ENCODE measurements around the gene CMYA5. TPM values are rescaled to one million over a fixed set of nuclear protein-coding genes. Genes with fewer than 3 reads are reported as not detected.

The CMYA5 gene
- total and polyA plus RNA-seq, 7 donors = 0.46 to 21.0 (median 5.2) TPM

GRCh38 chr5:79811904-79812303, 122.3 kb downstream of the CMYA5 start:
- 93 to 95% methylated on average over 3 of the region's 3 CpGs for WGBS, 2 donors
- no peak for DNase-seq
- no peak for TF ChIP-seq POLR2A (IDR thresholded peaks at IDR 0.05)
- TF ChIP-seq, protein P1, sequence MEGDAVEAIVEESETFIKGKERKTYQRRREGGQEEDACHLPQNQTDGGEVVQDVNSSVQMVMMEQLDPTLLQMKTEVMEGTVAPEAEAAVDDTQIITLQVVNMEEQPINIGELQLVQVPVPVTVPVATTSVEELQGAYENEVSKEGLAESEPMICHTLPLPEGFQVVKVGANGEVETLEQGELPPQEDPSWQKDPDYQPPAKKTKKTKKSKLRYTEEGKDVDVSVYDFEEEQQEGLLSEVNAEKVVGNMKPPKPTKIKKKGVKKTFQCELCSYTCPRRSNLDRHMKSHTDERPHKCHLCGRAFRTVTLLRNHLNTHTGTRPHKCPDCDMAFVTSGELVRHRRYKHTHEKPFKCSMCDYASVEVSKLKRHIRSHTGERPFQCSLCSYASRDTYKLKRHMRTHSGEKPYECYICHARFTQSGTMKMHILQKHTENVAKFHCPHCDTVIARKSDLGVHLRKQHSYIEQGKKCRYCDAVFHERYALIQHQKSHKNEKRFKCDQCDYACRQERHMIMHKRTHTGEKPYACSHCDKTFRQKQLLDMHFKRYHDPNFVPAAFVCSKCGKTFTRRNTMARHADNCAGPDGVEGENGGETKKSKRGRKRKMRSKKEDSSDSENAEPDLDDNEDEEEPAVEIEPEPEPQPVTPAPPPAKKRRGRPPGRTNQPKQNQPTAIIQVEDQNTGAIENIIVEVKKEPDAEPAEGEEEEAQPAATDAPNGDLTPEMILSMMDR (IDR thresholded peaks at IDR 0.05) = no peak
- no peak for TF ChIP-seq EP300 (IDR thresholded peaks at IDR 0.05)
- TF ChIP-seq POLR2AphosphoS5 (IDR thresholded peaks at IDR 0.05) = no peak
- intact Hi-C loops (cut with DNase I) = no loop called here
- H3K27me3 ChIP-seq = no peaks in the 10 kb centered on the region
- H3K27ac ChIP-seq = no peak overlapping the region
- no peaks in the 10 kb centered on the region for H3K4me1 ChIP-seq
- H3K4me3 ChIP-seq = no peak overlapping the region
- H3K9me3 ChIP-seq = no peaks in the 10 kb centered on the region
- H3K36me3 ChIP-seq = no peaks in the 10 kb centered on the region

DNA sequence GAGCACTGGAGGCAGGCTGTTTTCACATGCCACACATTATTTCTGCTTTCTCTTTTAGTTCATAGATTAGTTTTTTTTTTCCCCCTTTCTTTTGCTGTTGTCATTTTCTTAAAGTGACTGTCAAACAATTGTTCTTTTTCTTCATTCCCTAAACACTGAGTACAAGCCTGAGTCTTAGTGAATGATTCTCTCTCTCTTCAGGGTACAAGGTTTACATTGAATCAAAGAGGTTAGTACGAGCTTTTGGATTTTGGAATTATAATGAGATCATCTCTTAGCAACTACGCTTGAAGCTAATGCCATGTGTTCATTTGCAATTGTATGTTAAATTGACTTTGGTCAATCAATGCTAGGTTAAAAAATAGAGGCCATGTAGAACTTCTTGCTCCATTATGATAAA, 125.1 kb downstream of the CMYA5 start:
- Histone ChIP-seq H3K4me3 (no peak overlapping the region), H3K36me3 (no peaks in the 10 kb centered on the region), H3K9me3 (no peaks in the 10 kb centered on the region), H3K27ac (no peak overlapping the region), H3K4me1 (no peaks in the 10 kb centered on the region), H3K27me3 (no peaks in the 10 kb centered on the region)
- WGBS, 2 donors = 67 to 84% methylated on average over 2 of the region's 2 CpGs
- intact Hi-C loops (cut with DNase I) = no loop called here
- no peak for DNase-seq
- TF ChIP-seq, protein P1 (IDR thresholded peaks at IDR 0.05) = no peak
- TF ChIP-seq POLR2A (IDR thresholded peaks at IDR 0.05) (no peak), POLR2AphosphoS5 (IDR thresholded peaks at IDR 0.05) (no peak), EP300 (IDR thresholded peaks at IDR 0.05) (no peak)

DNA sequence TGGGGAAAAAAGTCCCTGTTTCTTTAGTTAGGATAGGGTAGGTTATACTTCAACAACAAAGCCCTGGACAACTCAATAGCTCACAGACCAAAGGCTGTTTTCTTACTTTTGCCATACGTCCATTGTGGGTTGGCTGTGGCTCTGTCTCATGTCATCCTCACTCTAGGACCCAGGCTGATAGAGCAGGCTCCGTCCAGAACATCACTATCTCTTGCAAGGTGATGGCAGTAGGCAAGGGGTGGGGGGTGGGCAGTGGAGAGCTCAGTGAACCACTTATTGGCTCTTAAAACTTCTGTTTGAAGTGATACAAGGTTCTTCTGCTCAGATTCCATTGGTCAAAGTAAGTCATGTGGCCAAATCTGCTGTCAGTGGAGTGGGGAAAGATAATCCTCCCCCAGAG, 126.4 kb downstream of the CMYA5 start:
- intact Hi-C loops (cut with DNase I) = no loop called here
- Histone ChIP-seq H3K4me1 (no peaks in the 10 kb centered on the region), H3K9me3 (no peaks in the 10 kb centered on the region), H3K27ac (no peak overlapping the region), H3K36me3 (no peaks in the 10 kb centered on the region), H3K4me3 (no peak overlapping the region), H3K27me3 (no peaks in the 10 kb centered on the region)
- WGBS, 2 donors = 88 to 95% methylated on average over 2 of the region's 2 CpGs
- no peak for DNase-seq
- no peak for TF ChIP-seq POLR2AphosphoS5 (IDR thresholded peaks at IDR 0.05)

DNA sequence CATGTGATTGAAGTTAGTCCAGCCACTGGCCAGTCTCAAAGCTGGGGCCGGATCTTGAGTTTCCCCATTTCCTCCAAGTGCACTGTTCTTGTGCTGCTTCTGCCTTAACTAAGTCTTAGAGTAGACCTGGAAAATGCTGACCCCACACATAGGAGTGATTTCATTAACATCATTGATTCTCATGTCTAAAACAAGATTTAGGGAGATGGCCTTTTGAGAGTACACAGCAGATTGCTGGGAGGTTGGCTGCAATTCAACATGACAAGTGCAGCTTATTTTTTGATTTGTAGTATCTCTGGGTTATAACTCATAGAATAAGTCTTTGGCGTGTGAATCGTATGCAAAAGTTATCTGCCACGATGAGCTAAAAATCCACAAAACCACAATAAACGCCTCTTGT, 131.0 kb downstream of the CMYA5 start:
- 76 to 84% methylated on average over 5 of the region's 5 CpGs for WGBS, 2 donors
- no peak overlapping the region for H3K27ac ChIP-seq
- no peaks in the 10 kb centered on the region for H3K9me3 ChIP-seq
- no peaks in the 10 kb centered on the region for H3K36me3 ChIP-seq
- no peak overlapping the region for H3K4me3 ChIP-seq
- intact Hi-C loops (cut with DNase I) = no loop called here
- DNase-seq = no peak
- H3K4me1 ChIP-seq = no peaks in the 10 kb centered on the region
- no peaks in the 10 kb centered on the region for H3K27me3 ChIP-seq
- TF ChIP-seq EP300 (IDR thresholded peaks at IDR 0.05) = no peak
- TF ChIP-seq POLR2A (IDR thresholded peaks at IDR 0.05) = no peak
- TF ChIP-seq, protein P1 (IDR thresholded peaks at IDR 0.05) = no peak
- TF ChIP-seq POLR2AphosphoS5 (IDR thresholded peaks at IDR 0.05) = no peak

GRCh38 chr5:79824444-79824843, 134.8 kb downstream of the CMYA5 start:
- Histone ChIP-seq H3K27ac (no peak overlapping the region), H3K4me3 (no peak overlapping the region), H3K4me1 (no peaks in the 10 kb centered on the region), H3K36me3 (no peaks in the 10 kb centered on the region), H3K27me3 (no peaks in the 10 kb centered on the region), H3K9me3 (no peaks in the 10 kb centered on the region)
- 45 to 71% methylated on average over 2 of the region's 2 CpGs for WGBS, 2 donors
- TF ChIP-seq, protein P1 (IDR thresholded peaks at IDR 0.05) = no peak
- TF ChIP-seq EP300 (IDR thresholded peaks at IDR 0.05) (no peak), POLR2A (IDR thresholded peaks at IDR 0.05) (no peak), POLR2AphosphoS5 (IDR thresholded peaks at IDR 0.05) (no peak)
- intact Hi-C loops (cut with DNase I) = no loop called here
- DNase-seq = no peak
